IMR-90 (cell line): ENCODE results near the gene BANP. TPM values are rescaled to one million over a fixed set of nuclear protein-coding genes. Genes with fewer than 3 reads are reported as not detected.

ENCODE experiments used
- ATAC-seq: fragments of 200-7000 bp; cut with Tn5 transposase; 2 replicates; pipeline ENCODE4 v1.9.1; 2020; ENCODE audit warnings: low read depth, mild to moderate bottlenecking, moderate library complexity
- BruUV-seq: library from RNA; stranded (reverse); fragments of 400-500 nt; replicated peaks from 2 replicates; lab custom pipeline; 2021; lab: Mats Ljungman, UMichigan
- CTCF ChIA-PET: fragments of 300-600 bp; formaldehyde crosslinking; extraction: SDS; loops from one replicate; lab custom pipeline; 2021; ENCODE audit warnings: antibody characterized with exemption; lab: Yijun Ruan, JAX
- POLR2A ChIA-PET: fragments of 300-600 bp; sonication (Branson Sonifier 250); formaldehyde crosslinking; loops from one replicate; lab custom pipeline; 2022; ENCODE audit warnings: antibody characterized with exemption; ENCODE audit not compliant: unreplicated experiment; lab: Charles Lee
- DNase-seq: peaks from one replicate; pipeline ENCODE4 v3.0.0; 2013
- H2AFZ ChIP-seq: replicated peaks from 2 replicates; pipeline ENCODE3; 2013; ENCODE audit warnings: low read length, mild to moderate bottlenecking; ENCODE audit not compliant: poor library complexity
- H2AK5ac ChIP-seq: 2 replicates; pipeline ENCODE4 v1.6.1; 2013; ENCODE audit warnings: low read depth, low read length, inconsistent platforms
- H2AK9ac ChIP-seq: replicated peaks from 2 replicates; pipeline ENCODE3; 2013; ENCODE audit warnings: mild to moderate bottlenecking, low read depth, low read length, moderate library complexity; ENCODE audit not compliant: poor library complexity
- H2BK120ac ChIP-seq: 2 replicates; pipeline ENCODE4 v1.6.1; 2013; ENCODE audit warnings: low read depth, low read length, inconsistent platforms
- H2BK15ac ChIP-seq: 3 replicates; pipeline ENCODE4 v1.6.1; 2013; ENCODE audit warnings: low read depth, low read length, inconsistent platforms
- H2BK20ac ChIP-seq: 2 replicates; pipeline ENCODE4 v1.6.1; 2013; ENCODE audit warnings: low read depth, mild to moderate bottlenecking, inconsistent platforms, low read length, moderate library complexity
- H2BK5ac ChIP-seq: 2 replicates; pipeline ENCODE4 v1.6.1; 2013; ENCODE audit warnings: mild to moderate bottlenecking, low read depth, low read length, inconsistent platforms; ENCODE audit not compliant: poor library complexity, severe bottlenecking
- H3K14ac ChIP-seq: replicated peaks from 2 replicates; pipeline ENCODE4 v1.6.1; 2013; ENCODE audit warnings: low read depth, low read length, inconsistent platforms
- H3K18ac ChIP-seq: 2 replicates; pipeline ENCODE4 v1.6.1; 2013; ENCODE audit warnings: low read depth, low read length, control low read depth
- H3K23ac ChIP-seq: 2 replicates; pipeline ENCODE4 v1.6.1; 2013; ENCODE audit warnings: low read depth, low read length, inconsistent platforms
- H3K27ac ChIP-seq: 2 replicates; pipeline ENCODE4 v1.5.1; 2013; ENCODE audit warnings: mild to moderate bottlenecking, control low read depth, low read length; ENCODE audit not compliant: insufficient read depth
- H3K27me3 ChIP-seq: 2 replicates; pipeline ENCODE4 v1.6.1; 2013; ENCODE audit warnings: low read length; ENCODE audit not compliant: control insufficient read depth, insufficient read depth
- H3K36me3 ChIP-seq: 2 replicates; pipeline ENCODE4 v1.6.1; 2013; ENCODE audit warnings: low read length, mixed read lengths; ENCODE audit not compliant: control insufficient read depth, insufficient read depth
- H3K4ac ChIP-seq: 2 replicates; pipeline ENCODE4 v1.6.1; 2013; ENCODE audit warnings: low read depth, low read length, inconsistent platforms
- H3K4me1 ChIP-seq: 2 replicates; pipeline ENCODE4 v1.6.1; 2013; ENCODE audit warnings: low read length, mixed read lengths; ENCODE audit not compliant: control insufficient read depth, insufficient read depth
- H3K4me2 ChIP-seq: 2 replicates; pipeline ENCODE4 v1.6.1; 2013; ENCODE audit warnings: low read depth, mild to moderate bottlenecking, control low read depth, low read length, moderate library complexity
- H3K4me3 ChIP-seq: 2 replicates; pipeline ENCODE4 v1.5.1; 2013; ENCODE audit warnings: low read depth, mild to moderate bottlenecking, control low read depth, low read length, moderate library complexity; ENCODE audit not compliant: insufficient read depth
- H3K56ac ChIP-seq: 2 replicates; pipeline ENCODE4 v1.6.1; 2013; ENCODE audit warnings: low read length, inconsistent platforms; ENCODE audit not compliant: insufficient read depth; ENCODE audit errors: extremely low read depth
- H3K79me1 ChIP-seq, 2 experiments: 2 replicates each; pipeline ENCODE4 v1.6.1; 2013; ENCODE audit warnings: low read length in 2 of 2, inconsistent platforms in 1 of 2, low read depth in 1 of 2
- H3K9ac ChIP-seq: 2 replicates; pipeline ENCODE4 v1.6.1; 2013; ENCODE audit warnings: low read depth, low read length, control low read depth
- H3K9me1 ChIP-seq: 2 replicates; pipeline ENCODE4 v1.6.1; 2013; ENCODE audit warnings: low read length, inconsistent platforms; ENCODE audit not compliant: insufficient read depth
- H3K9me3 ChIP-seq: 2 replicates; pipeline ENCODE4 v1.6.1; 2013; ENCODE audit warnings: low read length; ENCODE audit not compliant: control insufficient read depth, insufficient read depth
- H4K20me1 ChIP-seq: 2 replicates; pipeline ENCODE4 v1.6.1; 2013; ENCODE audit warnings: low read length, inconsistent platforms; ENCODE audit not compliant: insufficient read depth
- H4K5ac ChIP-seq: 2 replicates; pipeline ENCODE4 v1.6.1; 2013; ENCODE audit warnings: mild to moderate bottlenecking, low read depth, low read length, control low read depth
- H4K8ac ChIP-seq, 2 experiments: 2 replicates each; pipeline ENCODE4 v1.6.1; 2013; ENCODE audit warnings: low read depth in 2 of 2, low read length in 2 of 2, control low read depth in 1 of 2, inconsistent platforms in 1 of 2
- H4K91ac ChIP-seq: 2 replicates; pipeline ENCODE4 v1.6.1; 2013; ENCODE audit warnings: low read depth, low read length, inconsistent platforms; ENCODE audit not compliant: insufficient read depth
- CHD1 ChIP-seq: IDR thresholded peaks from 2 replicates; pipeline ENCODE4 v1.6.1; 2012; ENCODE audit warnings: low read depth, low read length, improper control_type of control experiment
- RAD21 ChIP-seq: IDR thresholded peaks from 2 replicates; pipeline ENCODE4 v1.6.1; 2012; ENCODE audit warnings: low read length, improper control_type of control experiment
- RFX5 ChIP-seq: IDR thresholded peaks from 2 replicates; pipeline ENCODE4 v1.8.0; 2012; ENCODE audit warnings: low read depth, mild to moderate bottlenecking, low read length, moderate library complexity
- WGBS, 2 experiments: methylation state at CpG; one replicate each; pipeline versions ENCODE4 v1.1.5 to v1.1.7; 2013; ENCODE audit warnings: missing lambda C conversion rate in 2 of 2; ENCODE audit not compliant: insufficient read length in 1 of 2; ENCODE audit errors: extremely low coverage in 2 of 2; 5-methylcytosine and 5-hydroxymethylcytosine counted together
- dilution Hi-C: fragments of 300-500 bp; cut with HindIII; formaldehyde crosslinking; loops from one replicate; pipeline ENCODE4 v1.14.3; 2018; ENCODE audit warnings: low sequenced_read_pairs; ENCODE audit not compliant: unreplicated experiment
- in situ Hi-C: fragments of 300-500 bp; cut with MboI; formaldehyde crosslinking; loops from 3 replicates; pipeline ENCODE4 v1.14.3; 2019; ENCODE audit warnings: low sequenced_read_pairs, inconsistent platforms, mixed read lengths
- intact Hi-C: fragments of 100-400 bp; cut with micrococcal nuclease; formaldehyde crosslinking; loops from 2 replicates; pipeline ENCODE4 v1.10.0; 2022
- polyA plus RNA-seq, 3 experiments: library from polyadenylated mRNA; depleted of rRNA; stranded (reverse); fragments of >200 nt; gene quantifications; 2 replicates each; pipeline ENCODE4 v1.2.3, GENCODE V29; 2012; ENCODE audit warnings: low replicate concordance in 1 of 3
- total RNA-seq: library from RNA; depleted of rRNA; stranded (reverse); fragments of >200 nt; gene quantifications from 2 replicates; pipeline ENCODE4 v1.2.3, GENCODE V29; 2012
- TF ChIP-seq, protein P1 (sequence below): fragments of 150-350 bp; IDR thresholded peaks from 2 replicates; pipeline ENCODE4 v1.6.1; 2017; ENCODE audit warnings: mild to moderate bottlenecking, antibody characterized with exemption, low read length, low read depth

Gene BANP
- total and polyA plus RNA-seq, 2 of the 4 experiments (the other 2 are of a cell fraction): 17.4 to 17.9 TPM

DNA sequence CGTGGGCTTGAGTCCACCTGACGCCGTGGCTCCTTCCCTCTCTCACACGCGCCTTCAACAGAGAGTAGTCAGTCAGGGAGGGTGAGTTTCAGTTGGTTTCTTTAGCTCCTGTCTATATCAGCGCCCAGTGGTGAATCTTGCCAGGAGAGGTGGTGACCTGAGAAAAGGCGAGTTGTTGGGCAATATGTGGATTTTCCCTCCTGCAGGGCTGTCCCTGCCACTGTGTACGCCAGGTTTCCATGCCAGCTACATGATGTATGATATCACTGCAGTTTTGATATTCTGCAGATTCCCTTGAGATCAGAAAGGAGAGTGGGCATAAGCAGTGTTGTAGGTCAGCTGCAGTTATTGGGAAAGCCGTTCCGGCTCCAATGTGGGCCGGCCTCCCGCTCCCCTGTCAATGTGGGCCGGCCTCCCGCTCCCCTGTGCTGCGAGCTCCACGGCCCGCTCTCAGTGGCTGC lies 31.4 kb downstream of the BANP start:
- peaks cover 17% of the 10 kb centered on the region for H3K4me1 ChIP-seq
- no peak for ATAC-seq
- H3K18ac ChIP-seq: no peak overlapping the region
- WGBS, 2 experiments: no CpG with 5 or more reads among the region's 17 CpGs
- no peak overlapping the region for H3K4me3 ChIP-seq
- no peak overlapping the region for H3K4me2 ChIP-seq
- H2BK20ac ChIP-seq: 0 out of 2 replicates have a peak overlapping the region, but pooled peaks have one; percentile 14
- no TSS peak for BruUV-seq
- no peaks in the 10 kb centered on the region for H4K20me1 ChIP-seq
- H3K27ac ChIP-seq: no peak overlapping the region
- dilution Hi-C loops: no loop called here
- in situ Hi-C loops: no loop called here
- H2AK5ac ChIP-seq: peak overlapping the region; percentile 39
- no peaks in the 10 kb centered on the region for H3K9me3 ChIP-seq
- H4K5ac ChIP-seq: no peak overlapping the region
- peaks cover 11 to 39% of the 10 kb centered on the region in 2 experiments; a peak in 2 of 4 replicates for H3K79me1 ChIP-seq
- H3K4ac ChIP-seq: no peak overlapping the region
- H3K27me3 ChIP-seq: no peaks in the 10 kb centered on the region
- H3K9ac ChIP-seq: no peak overlapping the region
- H3K9me1 ChIP-seq: peaks cover 7% of the 10 kb centered on the region
- H3K36me3 ChIP-seq: peaks cover 8% of the 10 kb centered on the region
- no peak overlapping the region for H2AFZ ChIP-seq
- DNase-seq: no peak
- intact Hi-C loops: no loop called here
- H2BK120ac ChIP-seq: peak overlapping the region; percentile 26; the same call in 1 of the 2 replicates
- H3K14ac ChIP-seq: no peak overlapping the region; the same call in 1 of the 2 replicates
- no peak overlapping the region for H2BK15ac ChIP-seq
- H2BK5ac ChIP-seq: no peak overlapping the region
- ChIA-PET CTCF (interaction anchor here (1.6 kb wide), 1 partner anchor 14 kb away, joined by 4 read pairs; no protein-coding TSS in a partner anchor), POLR2A (no interaction called here)
- H4K8ac ChIP-seq: no peak overlapping the region
- H2AK9ac ChIP-seq: no peak overlapping the region
- TF ChIP-seq RFX5 (no peak), RAD21 (no peak), CHD1 (no peak)
- TF ChIP-seq, protein P1, sequence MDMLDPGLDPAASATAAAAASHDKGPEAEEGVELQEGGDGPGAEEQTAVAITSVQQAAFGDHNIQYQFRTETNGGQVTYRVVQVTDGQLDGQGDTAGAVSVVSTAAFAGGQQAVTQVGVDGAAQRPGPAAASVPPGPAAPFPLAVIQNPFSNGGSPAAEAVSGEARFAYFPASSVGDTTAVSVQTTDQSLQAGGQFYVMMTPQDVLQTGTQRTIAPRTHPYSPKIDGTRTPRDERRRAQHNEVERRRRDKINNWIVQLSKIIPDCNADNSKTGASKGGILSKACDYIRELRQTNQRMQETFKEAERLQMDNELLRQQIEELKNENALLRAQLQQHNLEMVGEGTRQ: no peak
- no peak overlapping the region for H3K23ac ChIP-seq
- H4K91ac ChIP-seq: no peak overlapping the region
- H3K56ac ChIP-seq: no peak overlapping the region
